ENCODE data around the gene ATP2C2.

- TF ChIP-seq CTCF (conservative IDR thresholded peaks at IDR 0.05 in 1 of 2, IDR thresholded peaks at IDR 0.05 in 1 of 2; ENCODE audit: low read depth in 1 of 2, low read length in 2 of 2) (no peak), EZH2 (IDR thresholded peaks at IDR 0.05; ENCODE audit: low read length, missing control alignments) (no peak)
These were observed 144.8 kb downstream of the ATP2C2 start for GRCh38 chr16:84513123-84513522.

Data from fibroblast of lung (primary cell).